Panc1 (cell line): Measurements from ENCODE around the gene NEB.

Source experiments
- POLR2AphosphoS5 ChIP-seq: IDR thresholded peaks from 2 replicates; pipeline ENCODE4 v1.6.1; 2012; ENCODE audit warnings: mild to moderate bottlenecking, low read depth, low read length, moderate library complexity
- TCF7L2 ChIP-seq: IDR thresholded peaks from 2 replicates; pipeline ENCODE4 v1.6.1; 2011; ENCODE audit warnings: mild to moderate bottlenecking, low read depth, low read length, inconsistent platforms

DNA sequence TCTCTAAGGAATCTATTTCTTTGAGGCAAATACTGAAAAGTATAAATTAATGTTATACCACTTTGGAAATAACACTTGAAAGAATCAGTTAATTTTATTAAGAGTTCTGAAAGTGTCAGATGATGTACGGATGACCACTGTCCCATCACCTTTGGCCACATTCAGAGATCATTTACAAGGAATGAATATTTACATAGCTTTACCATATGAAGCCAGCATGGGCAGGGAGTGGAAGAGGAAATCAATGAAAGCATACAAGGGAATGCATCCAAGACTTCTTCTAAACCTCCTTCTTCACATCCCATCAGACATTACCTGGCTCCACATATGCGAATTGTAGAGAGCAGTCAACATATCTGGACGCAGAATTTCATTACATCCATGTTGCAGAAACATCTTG, 201.1 kb downstream of the NEB start:
- TF ChIP-seq POLR2AphosphoS5 = no peak
- no peak for TF ChIP-seq TCF7L2
